Body of pancreas (tissue), 4 donors: Measurements from ENCODE around the gene LRRC49.

Experiments
- CTCF ChIP-seq, 7 experiments: fragments of 450-650 bp in 4 of 7; fragments of 200-600 bp in 3 of 7; sonication (generic) in 3 of 7; IDR thresholded peaks; one replicate each; pipeline ENCODE4 v1.5.1; 2016 to 2019; ENCODE audit warnings: antibody characterized with exemption in 7 of 7
- POLR2A ChIP-seq, 3 donors: fragments of 450-650 bp; IDR thresholded peaks; one replicate each; pipeline ENCODE4 v1.6.1; 2016; ENCODE audit warnings: antibody characterized with exemption in 3 of 3, mild to moderate bottlenecking in 2 of 3

GRCh38 chr15:71084264-71084663 lies 191.6 kb downstream of the LRRC49 start:
- TF ChIP-seq CTCF (IDR thresholded peaks at IDR 0.05) (no peak), POLR2A (IDR thresholded peaks at IDR 0.05) (no peak)
